Measurements from ENCODE around the gene CARD16. TPM values are rescaled to one million over a fixed set of nuclear protein-coding genes. Genes with fewer than 3 reads are reported as not detected.
"Not testable (repeated sequence)": the region's sequence is repeated elsewhere in the genome, so short reads cannot be mapped to it uniquely, and the experiment has no call there.

The CARD16 gene
- total RNA-seq, result 61.6 and 65.3 TPM in 2 replicates

- intact Hi-C loops (cut with micrococcal nuclease), result loop anchor here (2.0 to 5.0 kb wide), 2 partner anchors 76 to 438 kb away; partner anchors contain the start of gene CASP4
Observed at GRCh38 chr11:105044557-105045524, at the start of gene CARD16. Gene CARD16, minus strand, starts transcription at chr11:105045335. Its CDS starts 38 bp downstream, at chr11:105045297.

- intact Hi-C loops (cut with micrococcal nuclease), result no loop called here
Observed at GRCh38 chr11:105092256-105093239, 47.4 kb upstream of the CARD16 start.

GRCh38 chr11:105081412-105082150 lies 36.4 kb upstream of the CARD16 start:
- intact Hi-C loops (cut with micrococcal nuclease), result no loop called here

GRCh38 chr11:105080171-105080906 lies 35.2 kb upstream of the CARD16 start:
- intact Hi-C loops (cut with micrococcal nuclease), result not testable (repeated sequence)

GRCh38 chr11:105078283-105078682 lies 33.1 kb upstream of the CARD16 start:
- intact Hi-C loops (cut with micrococcal nuclease), result no loop called here

- intact Hi-C loops (cut with micrococcal nuclease), result loop anchor here (2.0 kb wide), 1 partner anchor 30 kb away; no protein-coding TSS in a partner anchor
Observed at GRCh38 chr11:105077141-105077790, 32.1 kb upstream of the CARD16 start.

GRCh38 chr11:105074166-105074530 lies 29.0 kb upstream of the CARD16 start:
- intact Hi-C loops (cut with micrococcal nuclease), result no loop called here

GRCh38 chr11:105073456-105074165 lies 28.5 kb upstream of the CARD16 start:
- intact Hi-C loops (cut with micrococcal nuclease), result no loop called here

- intact Hi-C loops (cut with micrococcal nuclease), result not testable (repeated sequence)
Observed at GRCh38 chr11:105072080-105072479, 26.9 kb upstream of the CARD16 start.

GRCh38 chr11:105071089-105071732 lies 26.1 kb upstream of the CARD16 start:
- intact Hi-C loops (cut with micrococcal nuclease), result no loop called here

- intact Hi-C loops (cut with micrococcal nuclease), result no loop called here
Observed at GRCh38 chr11:105070306-105070705, 25.2 kb upstream of the CARD16 start.

- intact Hi-C loops (cut with micrococcal nuclease), result not testable (repeated sequence)
Observed at GRCh38 chr11:105069749-105070148, 24.6 kb upstream of the CARD16 start.

GRCh38 chr11:105063245-105063941 lies 18.3 kb upstream of the CARD16 start:
- intact Hi-C loops (cut with micrococcal nuclease), result not testable (repeated sequence)

- intact Hi-C loops (cut with micrococcal nuclease), result no loop called here
Observed at GRCh38 chr11:105057432-105057831, 12.3 kb upstream of the CARD16 start.

GRCh38 chr11:105056446-105056845 lies 11.3 kb upstream of the CARD16 start:
- intact Hi-C loops (cut with micrococcal nuclease), result no loop called here

GRCh38 chr11:105054723-105055493 lies 9.8 kb upstream of the CARD16 start:
- intact Hi-C loops (cut with micrococcal nuclease), result no loop called here

GRCh38 chr11:105052487-105052886 lies 7.4 kb upstream of the CARD16 start:
- intact Hi-C loops (cut with micrococcal nuclease), result no loop called here
